ENCODE data around the gene THRA.

DNA sequence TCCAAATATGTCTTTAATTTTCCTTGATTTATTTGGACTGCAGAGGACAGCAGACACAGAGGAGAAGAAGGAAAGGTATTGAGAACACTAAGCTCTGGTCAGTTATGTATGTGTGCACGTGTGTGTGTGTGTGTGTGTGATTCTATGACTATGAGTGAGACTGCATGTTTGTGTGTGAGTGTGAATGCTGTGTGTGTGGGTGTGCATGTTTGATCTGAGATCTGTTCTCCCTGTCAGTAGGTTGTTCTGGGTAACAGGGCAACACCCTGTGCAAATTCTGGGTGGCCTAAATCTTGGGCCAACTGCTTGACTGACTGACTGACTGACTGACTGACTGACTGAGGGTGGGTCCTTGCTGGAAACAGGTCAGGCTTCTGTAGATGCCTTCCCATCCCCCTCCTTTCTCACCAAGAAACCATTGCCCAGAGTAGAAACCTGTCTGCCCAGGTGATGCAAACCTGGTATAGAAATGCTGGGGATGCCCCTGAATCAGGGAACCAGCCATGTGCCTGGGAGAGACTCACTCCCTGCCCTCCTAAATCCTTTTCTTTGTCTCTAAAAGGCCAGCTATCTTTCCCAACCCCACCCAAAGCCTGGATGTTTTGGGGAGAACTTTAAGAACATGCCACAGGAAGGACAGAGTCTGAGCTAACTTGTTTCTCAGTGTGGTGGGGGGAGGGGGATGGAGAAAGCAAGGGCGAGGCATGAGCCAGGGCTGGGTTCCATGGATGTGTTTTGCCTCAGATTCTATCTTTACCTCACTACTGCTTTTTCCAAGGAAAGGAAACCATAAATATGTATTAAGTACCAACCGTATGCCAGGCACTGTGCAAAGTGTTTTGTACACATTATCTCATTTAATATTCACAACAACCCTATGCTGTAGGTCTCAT lies 42.1 kb downstream of the THRA start:
- TF ChIP-seq ARNT (IDR thresholded peaks at IDR 0.05), result no peak
- TF ChIP-seq SP1 (IDR thresholded peaks at IDR 0.05), result no peak
- TF ChIP-seq ZNF384 (IDR thresholded peaks at IDR 0.05), result no peak
- no peak for TF ChIP-seq FOXA1 (IDR thresholded peaks at IDR 0.05)
- no peak for TF ChIP-seq BHLHE40 (IDR thresholded peaks at IDR 0.05; ENCODE audit: borderline replicate concordance)
- no peak for TF ChIP-seq FOXM1 (IDR thresholded peaks at IDR 0.05; ENCODE audit: borderline replicate concordance)
- TF ChIP-seq TARDBP (IDR thresholded peaks at IDR 0.05), result no peak
- no peak for TF ChIP-seq NFRKB (IDR thresholded peaks at IDR 0.05)
- no peak for TF ChIP-seq SUZ12 (IDR thresholded peaks at IDR 0.05)
- no peak for TF ChIP-seq ELF4 (IDR thresholded peaks at IDR 0.05)
- no peak for TF ChIP-seq LEF1 (IDR thresholded peaks at IDR 0.05; ENCODE audit: borderline replicate concordance)
- no peak for TF ChIP-seq HDGF (IDR thresholded peaks at IDR 0.05; ENCODE audit: borderline replicate concordance)
- TF ChIP-seq, protein P1, sequence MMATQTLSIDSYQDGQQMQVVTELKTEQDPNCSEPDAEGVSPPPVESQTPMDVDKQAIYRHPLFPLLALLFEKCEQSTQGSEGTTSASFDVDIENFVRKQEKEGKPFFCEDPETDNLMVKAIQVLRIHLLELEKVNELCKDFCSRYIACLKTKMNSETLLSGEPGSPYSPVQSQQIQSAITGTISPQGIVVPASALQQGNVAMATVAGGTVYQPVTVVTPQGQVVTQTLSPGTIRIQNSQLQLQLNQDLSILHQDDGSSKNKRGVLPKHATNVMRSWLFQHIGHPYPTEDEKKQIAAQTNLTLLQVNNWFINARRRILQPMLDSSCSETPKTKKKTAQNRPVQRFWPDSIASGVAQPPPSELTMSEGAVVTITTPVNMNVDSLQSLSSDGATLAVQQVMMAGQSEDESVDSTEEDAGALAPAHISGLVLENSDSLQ (IDR thresholded peaks at IDR 0.05), result no peak
- TF ChIP-seq L3MBTL2 (conservative IDR thresholded peaks at IDR 0.05), result no peak
